Activated CD8-positive, alpha-beta memory T cell treated with anti-CD3 and anti-CD28 coated beads, Interleukin-2, amount 50 U/mL, for 1 hour (primary cell): ENCODE data around the gene NRXN3.
"Not testable (repeated sequence)": the region's sequence is repeated elsewhere in the genome, so short reads cannot be mapped to it uniquely, and the experiment has no call there.

Experiments used
- DNase-seq: peaks from one replicate; pipeline ENCODE4 v3.0.0-alpha.2; 2020; ENCODE audit errors: extremely low read depth

Gene NRXN3

DNA sequence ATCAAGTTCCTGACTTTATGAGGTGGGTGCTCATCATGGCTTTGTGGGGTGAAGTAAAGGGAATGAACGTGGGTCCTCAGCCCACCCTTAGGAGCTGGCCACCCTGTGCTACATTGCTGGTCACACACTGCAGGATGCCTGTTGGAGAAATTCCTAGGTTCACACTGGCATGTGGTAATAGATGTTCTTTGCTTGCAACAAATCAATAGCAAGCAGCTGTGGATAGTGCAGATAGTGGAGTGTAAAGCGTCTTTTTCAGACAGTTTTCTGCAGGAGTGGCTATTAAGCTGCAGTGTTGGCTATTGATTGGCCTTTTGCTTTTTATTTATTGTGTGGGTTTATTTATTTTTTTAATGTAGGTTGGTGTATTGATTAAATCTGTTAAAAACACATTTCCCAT lies 822.7 kb downstream of the NRXN3 start:
- no peak for DNase-seq

DNA sequence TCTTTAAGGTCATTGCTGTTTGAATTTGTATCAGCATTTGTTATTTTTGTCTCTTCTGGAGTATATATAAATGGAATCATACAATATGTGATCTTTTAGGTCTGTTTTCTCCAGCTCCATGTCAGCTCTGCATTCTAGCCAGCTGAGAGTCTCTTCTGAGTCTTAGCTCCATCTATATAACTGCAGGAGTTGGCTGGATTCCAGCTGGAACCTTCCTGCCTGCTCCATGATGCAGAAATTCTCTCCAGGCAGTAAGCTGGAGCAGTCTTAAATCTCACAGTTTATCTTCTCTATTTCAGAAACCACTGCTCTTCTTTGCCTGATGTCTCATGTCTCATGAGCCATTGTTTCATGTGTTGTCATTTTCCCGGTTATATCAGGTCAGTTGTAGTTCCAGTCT lies 827.6 kb downstream of the NRXN3 start:
- DNase-seq = no peak

DNA sequence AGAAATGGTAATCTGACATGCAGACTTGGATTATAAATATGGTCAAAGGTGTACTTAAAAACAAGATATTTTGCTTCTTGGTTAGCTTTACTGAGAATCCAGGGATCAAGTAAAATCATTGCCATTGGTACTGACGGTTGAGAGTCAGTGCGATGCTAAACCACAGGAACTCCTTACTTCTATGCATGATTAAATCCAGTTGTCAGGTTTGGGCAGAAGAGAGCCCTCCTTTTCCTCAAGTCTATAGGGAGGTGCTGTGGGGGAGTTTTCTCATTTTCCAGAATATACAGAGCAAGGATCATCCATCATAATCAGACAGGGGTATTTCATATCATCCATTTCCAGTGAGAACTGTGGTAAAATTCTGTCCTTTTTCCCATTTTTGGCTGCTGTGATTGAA lies 839.1 kb downstream of the NRXN3 start:
- DNase-seq = no peak

DNA sequence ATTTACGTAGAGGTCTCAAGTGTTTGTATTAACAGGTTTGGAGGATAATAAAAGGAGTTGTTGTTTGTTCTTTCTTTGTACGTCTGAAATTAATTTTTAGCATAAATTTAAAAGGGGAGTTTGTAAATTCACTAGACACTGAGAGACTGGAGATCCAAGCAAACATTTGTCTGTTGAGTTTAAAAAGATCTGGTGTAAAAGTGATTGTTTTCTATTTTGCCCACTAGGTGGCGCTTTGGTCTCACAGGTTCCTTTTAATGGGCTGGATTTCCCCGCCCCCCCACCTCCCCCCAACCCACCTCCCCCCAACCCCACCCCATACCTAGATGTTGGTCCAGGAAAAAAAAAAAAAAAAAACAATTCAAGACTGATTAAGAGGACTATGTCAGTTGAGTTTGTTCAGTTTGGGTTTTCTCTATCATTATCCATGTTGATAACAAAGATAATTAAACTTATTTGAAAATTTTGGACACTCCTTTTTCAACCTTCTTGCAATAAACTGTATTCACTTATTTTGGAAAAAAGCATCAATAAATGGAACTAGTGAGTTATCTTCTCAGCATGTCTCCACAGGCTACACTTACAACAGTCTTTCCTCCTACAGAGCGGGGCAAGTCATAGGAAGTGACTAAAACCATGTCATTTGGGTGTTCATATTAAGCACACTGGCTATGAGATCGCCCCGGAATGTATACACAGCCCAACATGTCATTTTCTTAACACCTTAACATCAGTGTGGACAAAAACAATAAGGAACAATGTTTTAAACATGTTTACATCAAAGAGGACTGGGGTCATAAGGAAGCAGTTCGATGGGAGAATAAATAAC lies 841.1 kb downstream of the NRXN3 start:
- no peak for DNase-seq

DNA sequence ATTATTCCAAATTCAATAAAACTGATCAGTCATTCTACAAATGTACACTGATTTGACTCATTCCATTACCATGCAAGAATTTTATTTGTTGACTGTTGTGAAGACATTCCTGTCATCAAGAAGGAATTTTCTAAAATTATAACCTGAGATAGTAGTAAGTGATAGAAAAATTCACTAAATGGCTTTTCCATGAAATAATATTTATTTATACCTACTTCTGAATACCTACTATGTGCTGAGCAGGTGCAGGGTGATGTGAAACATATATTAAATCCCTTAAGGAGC lies 841.7 kb downstream of the NRXN3 start:
- DNase-seq = no peak

DNA sequence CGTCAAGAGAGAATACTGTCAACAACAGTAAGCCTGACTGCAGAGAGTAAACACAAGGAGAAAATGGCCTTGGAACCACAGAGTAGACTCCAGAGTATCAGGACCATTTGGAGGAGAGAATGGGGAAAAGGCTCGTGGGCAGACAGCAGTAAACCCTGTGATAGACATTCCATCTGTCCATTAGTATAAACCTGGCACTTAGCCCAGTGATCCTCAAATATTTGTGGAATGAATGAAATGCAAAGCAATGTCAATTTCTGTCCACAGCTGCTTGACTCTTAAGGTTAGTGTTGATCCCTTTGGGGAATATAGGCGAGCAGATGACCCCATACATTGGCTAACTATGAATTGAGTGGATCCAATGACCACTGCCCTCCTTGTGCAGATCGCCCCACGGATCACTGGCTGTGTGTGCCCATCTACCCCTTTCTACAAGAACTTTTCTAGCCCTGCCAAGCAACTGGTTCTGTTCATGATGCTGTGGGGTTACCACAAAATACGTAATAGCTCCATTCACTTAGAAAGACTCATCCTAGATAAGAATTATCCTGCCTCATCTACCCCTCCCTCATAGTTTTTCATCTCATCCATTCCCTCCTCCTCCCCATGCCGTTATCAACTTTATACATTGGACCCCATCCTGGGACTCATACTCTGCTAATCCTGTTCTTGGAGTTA lies 846.8 kb downstream of the NRXN3 start:
- DNase-seq = no peak

DNA sequence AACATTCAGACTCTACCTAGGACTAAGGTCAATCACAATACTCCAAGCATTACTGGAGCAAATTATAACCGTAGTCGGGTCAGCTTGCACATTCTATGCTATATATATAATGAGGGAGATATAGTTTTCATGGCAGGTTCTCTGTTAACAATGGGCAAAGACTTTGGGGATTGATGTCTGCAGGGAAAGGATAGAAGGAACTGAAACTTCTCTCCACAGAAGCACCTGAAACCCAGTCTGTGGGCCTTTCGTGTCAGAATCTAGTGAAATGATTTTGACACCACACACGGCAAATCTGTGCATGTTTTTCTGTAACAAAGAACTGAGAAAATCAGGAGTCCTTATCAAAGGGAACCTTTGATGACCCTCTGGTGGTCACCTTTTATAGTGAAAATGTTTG lies 847.4 kb downstream of the NRXN3 start:
- no peak for DNase-seq

DNA sequence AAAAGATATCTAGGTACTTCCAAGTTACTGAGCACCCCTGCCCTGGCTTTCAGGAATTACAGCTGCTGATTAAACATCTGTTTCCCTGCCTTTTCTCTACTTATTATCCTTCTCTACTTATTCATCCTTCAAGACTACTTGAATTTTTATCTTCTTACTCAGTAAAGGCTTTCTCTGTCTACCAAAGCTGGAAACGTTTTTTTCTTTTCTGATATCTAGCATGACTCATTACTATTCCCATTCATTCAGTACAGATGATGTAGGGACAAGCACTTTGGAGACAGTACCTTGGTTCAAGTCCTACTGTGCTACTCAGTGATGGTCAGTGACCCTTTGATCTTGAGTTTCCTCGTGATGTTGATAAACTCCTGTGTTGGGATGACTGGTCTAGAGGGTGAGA lies 848.7 kb downstream of the NRXN3 start:
- no peak for DNase-seq

DNA sequence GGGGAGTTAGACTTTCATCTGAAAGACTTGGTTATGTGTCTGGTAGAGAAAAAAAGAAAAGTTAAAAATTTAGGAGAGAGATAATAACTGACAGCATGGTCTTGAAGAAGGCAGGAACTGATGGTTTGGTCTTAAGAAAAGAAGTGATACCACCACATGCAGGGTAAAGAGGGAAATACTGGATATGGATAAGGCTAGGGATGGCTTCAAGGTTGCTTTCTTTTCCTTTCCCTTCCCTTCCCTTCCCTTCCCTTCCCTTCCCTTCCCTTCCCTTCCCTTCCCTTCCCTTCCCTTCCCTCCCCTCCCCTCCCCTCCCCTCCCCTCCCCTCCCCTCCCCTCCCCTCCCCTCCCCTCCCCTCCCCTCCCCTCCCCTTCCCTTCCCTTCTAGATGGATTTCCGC lies 849.7 kb downstream of the NRXN3 start:
- not testable (repeated sequence) for DNase-seq

DNA sequence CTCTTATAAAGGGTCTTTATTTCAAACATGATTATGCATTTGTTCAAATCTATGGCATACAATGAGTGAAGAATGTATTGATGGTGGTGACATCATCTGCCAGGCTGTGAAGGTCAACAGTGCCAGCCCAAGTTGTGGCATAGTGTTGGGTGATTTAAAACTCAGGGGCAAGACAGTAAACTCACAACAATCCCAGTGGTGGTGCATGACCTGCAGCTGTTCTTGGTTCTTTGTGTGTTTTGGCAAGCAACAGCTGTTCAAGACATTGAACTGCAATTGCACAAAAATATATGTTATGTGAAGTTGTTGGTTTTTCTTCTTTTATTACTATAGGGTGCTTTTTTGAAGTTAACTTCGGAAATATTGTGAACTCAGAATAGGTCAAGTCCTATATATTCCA lies 851.6 kb downstream of the NRXN3 start:
- DNase-seq = no peak

DNA sequence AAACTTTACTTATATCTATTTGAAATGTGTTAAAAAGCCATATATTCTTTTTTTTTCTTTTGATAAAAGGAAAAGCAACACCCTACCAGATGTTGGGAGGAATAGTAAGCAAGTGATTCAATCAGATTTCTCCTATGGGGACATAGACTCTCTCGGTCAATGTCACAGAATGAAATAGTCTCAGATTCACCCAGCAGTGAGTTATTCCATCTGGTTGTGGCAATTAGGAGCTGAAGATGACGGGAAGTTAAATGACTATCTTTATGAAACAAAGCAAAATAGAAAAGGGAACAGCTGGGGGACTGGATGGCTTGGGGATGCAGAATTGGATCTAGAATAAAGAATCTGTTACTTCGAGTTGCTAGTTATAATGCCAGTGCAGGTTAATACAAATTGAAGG lies 857.0 kb downstream of the NRXN3 start:
- DNase-seq = no peak

DNA sequence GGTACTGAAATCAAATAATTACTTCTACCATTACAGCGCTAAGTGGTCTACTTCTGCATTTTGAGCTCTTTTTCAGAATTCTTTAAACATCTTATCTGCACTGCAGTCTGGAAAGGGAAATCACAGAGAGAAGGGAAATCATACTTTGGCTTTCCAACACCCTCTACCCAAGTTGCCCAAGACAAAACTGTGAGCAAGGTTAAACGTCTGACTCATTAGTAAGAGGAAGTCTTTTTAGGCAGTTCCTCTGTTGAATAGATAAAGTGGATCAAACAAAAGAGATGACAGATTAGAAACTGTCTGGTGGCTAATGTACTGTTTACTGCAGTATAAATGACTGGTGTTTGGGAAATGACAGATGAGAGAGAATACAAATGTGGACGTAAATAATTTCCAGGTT lies 858.1 kb downstream of the NRXN3 start:
- DNase-seq = no peak

DNA sequence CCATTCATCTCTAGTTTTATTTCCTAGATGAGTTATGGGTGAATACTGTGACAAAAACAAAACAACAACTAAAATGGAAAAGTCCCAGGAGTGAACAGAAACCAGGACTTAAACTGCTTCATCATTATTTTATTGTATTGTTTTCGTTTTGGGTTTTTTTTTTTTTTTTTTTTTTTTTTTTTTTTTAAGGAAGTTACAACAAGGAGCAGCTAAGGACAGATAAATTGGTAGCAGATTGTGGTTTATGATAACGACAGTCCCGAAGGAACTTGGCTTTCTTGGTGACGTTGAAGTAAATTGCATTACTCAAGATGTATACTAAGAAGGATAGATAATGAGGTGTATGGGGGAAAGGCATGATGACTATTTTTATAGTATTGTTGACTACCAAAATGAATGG lies 866.3 kb downstream of the NRXN3 start:
- no peak for DNase-seq

DNA sequence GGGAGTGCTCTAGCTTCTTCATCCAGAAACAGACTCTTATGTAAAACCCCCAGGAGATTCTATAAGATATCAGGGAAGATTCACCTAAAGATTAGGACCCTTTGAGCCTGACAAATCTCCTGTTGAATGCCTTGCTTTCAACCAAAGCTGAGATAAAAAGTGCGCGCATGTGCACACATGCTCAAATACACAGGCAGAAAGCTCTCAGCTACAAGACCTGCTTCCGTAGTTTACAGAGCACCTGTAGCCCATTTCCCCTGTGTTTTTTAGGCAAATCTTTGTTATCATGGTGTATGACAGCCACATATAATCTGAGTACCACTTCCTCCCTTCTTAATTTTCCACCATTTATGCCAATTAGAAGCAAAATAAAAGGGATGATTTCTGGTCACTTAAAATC lies 866.9 kb downstream of the NRXN3 start:
- no peak for DNase-seq

DNA sequence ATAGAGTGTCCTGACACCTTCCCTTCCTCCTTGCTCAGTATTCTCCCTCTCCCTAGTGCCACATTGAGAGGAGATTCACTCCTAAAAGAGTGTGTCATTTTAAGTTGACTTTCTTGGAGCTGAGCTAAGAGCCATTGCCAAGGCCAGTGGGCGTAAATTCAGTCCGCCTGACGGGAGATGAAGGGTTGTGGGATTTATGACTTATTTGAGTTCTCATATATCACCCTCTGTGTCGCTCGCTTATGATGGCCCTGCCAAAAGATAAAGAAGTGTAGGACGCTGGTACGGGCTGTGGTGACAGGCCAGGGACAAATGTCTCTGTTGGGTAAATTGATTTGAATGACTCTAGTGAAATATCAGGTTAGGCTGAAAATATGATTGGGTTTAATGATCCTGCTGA lies 867.4 kb downstream of the NRXN3 start:
- no peak for DNase-seq

DNA sequence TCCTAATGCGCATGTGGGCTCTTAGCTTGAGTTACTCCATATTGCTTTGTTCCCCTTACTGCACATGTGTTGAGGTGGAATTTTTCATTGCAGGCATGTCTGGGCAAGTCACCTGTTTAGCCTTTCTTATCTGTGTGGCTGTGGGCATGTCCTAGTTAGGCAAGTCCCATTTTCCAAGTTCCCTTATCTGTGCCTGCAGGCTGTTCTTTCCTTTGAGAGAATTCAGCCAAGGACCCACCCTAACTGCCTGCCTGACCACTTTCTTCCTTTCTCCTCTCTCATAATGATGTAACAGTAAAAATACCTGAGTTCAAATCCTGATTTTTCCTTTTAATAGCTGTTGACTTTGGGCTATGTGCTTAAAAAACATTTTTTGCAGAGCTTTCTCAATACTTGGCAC lies 870.6 kb downstream of the NRXN3 start:
- no peak for DNase-seq

DNA sequence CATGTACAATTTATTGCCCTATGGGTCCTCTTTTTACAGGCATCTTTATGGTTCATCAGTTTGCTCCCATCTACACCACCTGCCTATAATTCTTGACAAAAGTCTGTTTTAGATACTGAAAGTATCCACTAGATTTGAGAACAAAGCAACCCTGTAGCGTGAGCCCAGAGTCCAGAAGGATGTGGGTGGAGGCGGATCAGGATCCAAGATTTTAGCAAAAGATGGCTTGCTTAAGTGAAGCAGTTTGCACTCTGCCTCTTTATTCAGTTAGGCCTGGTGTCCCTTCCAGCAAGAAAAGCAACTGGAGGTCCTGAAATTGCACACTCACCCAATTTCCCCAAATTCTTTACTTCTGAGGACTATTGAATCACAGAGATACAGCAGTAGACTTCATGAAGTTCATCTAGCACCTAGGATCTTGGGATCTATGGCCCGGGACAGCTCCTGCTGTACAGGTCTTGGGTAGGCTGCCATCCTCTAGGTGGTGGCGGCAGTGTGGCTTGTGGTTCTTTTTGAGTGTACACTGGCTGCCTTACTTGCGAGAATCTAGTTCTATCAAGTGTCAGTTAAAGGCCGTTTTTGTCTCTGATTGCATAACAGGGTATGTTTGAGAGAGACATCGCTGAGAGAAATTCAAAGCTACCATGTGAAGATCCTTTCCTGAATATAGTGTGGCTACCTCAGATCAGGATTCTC lies 873.2 kb downstream of the NRXN3 start:
- no peak for DNase-seq

DNA sequence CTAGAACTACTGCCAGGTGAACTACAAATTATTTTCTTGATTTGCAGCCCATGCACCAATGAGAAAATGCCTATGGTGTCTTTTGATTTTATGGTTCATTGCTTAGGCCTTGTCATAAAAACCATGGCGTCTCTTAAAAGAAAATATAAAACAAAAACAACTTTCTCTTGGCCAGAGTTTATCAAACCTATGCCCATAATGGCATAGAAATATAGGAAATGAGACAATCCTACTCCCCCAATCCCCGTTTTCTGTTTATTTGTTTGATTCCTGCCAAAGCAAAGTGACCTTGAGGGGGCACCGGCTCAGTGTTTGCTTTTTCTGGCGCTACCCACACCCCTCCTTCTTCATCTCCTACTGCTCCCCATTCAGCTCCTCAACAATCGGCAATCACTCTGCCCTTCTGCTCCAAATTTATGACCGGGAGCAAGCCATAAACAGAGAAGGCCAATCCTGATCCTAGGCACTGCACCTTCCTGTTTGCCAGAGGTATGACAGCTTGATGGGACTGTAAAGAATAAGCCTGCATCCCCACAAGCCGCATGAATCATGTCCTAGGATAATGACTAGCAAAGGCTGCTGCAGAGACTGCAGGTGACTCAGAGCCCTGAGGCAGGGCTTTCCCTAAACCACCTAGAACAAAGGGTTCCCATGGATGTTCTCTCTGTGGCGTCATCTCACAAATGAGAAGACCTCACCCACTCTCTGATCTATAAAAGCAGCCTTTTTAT lies 874.9 kb downstream of the NRXN3 start:
- DNase-seq = no peak

DNA sequence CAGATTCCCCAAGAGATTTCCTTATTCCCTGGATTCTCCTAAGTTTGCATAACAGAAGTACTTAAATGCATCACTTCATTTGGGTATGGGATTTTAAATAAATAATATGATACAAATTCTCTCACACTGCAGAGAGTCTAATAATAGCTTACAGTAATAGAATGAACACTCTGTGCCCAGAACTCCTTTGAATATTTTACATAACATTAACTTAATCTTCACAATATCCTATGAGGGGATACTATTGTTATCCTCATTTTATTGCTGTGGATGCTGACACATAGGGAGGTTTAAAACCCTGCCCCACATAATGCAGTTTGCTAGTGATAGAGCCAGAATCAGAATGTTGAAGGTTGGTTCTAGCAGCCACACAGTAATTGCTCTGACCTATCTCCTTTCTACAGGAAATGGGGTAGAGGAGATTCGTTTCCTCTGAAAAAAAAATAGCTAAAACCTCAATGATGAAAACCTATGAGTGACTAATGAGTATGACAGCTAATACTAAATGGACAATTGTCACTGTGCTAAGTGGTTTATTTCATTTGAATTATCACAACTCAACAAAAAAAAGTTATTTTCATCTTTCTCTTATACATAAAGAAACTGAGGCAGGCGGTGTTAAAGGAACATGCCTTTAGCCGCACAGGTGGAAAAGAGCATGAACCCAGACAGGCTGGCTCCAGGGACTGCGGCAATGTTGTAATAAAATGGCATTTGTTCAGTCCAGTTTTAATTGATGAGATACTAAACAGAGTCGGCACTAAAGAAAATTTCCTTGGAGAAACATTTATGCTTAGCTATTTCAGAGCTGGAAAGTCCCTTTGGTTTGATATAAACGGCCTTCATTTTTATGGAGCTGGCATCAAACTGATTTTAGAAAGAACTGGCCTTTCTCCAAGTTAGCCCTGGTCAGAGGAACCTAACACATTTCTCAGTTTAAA lies 880.9 kb downstream of the NRXN3 start:
- no peak for DNase-seq

DNA sequence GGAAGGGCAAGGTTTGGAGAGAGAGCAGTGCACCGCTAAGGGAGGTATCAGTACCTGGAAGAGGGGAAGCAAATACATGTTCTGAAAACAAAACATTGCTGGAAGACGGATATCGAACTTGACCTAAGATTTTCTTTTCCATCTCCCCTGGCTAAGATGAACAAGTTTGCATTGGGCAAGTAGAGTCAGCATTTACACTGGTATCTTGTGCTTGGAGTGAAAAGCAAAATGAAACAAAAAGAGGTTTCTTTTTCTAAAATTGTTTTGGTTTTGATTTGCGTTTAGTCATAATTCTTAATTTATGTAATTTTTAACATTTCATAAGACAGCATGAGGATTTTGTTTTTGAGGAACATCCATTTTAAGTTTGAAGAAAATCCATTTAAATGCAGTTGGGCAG lies 881.6 kb downstream of the NRXN3 start:
- DNase-seq = no peak

DNA sequence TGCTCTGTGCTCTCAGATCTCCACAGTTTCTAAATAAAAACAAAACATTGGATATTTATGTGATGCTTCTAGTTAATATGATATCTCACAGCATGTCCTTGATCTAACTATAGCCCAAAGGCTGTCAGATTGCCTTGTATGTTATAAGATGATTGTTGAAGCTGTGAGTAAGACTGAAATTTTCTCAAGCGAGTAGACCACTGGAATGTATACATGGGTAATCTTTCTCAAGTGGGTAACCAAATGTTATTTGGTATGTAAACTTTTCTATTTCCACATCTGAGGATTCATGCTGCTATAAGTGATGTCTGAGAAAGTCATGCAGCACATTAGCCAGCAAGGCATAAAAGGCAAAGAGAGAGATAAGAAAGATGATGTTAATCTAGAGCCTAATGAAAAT lies 886.7 kb downstream of the NRXN3 start:
- DNase-seq = no peak
